SK-N-MC (cell line): ENCODE results near the gene SATB2.

Source experiments
- DNase-seq: peaks from one replicate; pipeline ENCODE4 v3.0.0-alpha.2; 2011; ENCODE audit warnings: low read depth, low spot score
- H3K27ac ChIP-seq: fragments of 200-600 bp; sonication (generic); 2 replicates; pipeline ENCODE4 v1.5.1; 2016; ENCODE audit warnings: mixed run types
- H3K36me3 ChIP-seq: fragments of 200-600 bp; sonication (generic); 2 replicates; pipeline ENCODE4 v1.6.1; 2017; ENCODE audit warnings: antibody characterized with exemption, low read length, mixed read lengths; ENCODE audit not compliant: insufficient read depth
- H3K4me3 ChIP-seq: fragments of 200-600 bp; sonication (generic); 2 replicates; pipeline ENCODE4 v1.5.1; 2016
- H3K9ac ChIP-seq: fragments of 200-600 bp; sonication (generic); 2 replicates; pipeline ENCODE4 v1.8.0; 2017; ENCODE audit warnings: mixed run types, mixed read lengths; ENCODE audit not compliant: insufficient read length
- H3K9me3 ChIP-seq: fragments of 200-600 bp; sonication (generic); 2 replicates; pipeline ENCODE4 v1.6.1; 2017; ENCODE audit warnings: low read depth, mild to moderate bottlenecking, antibody characterized with exemption, low read length, moderate library complexity, mixed read lengths
- EZH2 ChIP-seq: fragments of 200-600 bp; sonication (generic); IDR thresholded peaks from one replicate; pipeline ENCODE4 v1.6.1; 2017; ENCODE audit warnings: antibody characterized with exemption
- FOXP2 ChIP-seq: optimal IDR thresholded peaks from 2 replicates; pipeline ENCODE3; 2011; ENCODE audit warnings: mild to moderate bottlenecking, moderate library complexity; ENCODE audit not compliant: insufficient read depth; ENCODE audit errors: extremely low read length, control extremely low read depth
- POLR2AphosphoS5 ChIP-seq: IDR thresholded peaks from 2 replicates; pipeline ENCODE4 v1.6.1; 2012; ENCODE audit warnings: mild to moderate bottlenecking, low read depth, low read length, borderline replicate concordance

SATB2 gene

GRCh38 chr2:199348871-199349270 lies 108.9 kb downstream of the SATB2 start:
- Histone ChIP-seq H3K36me3 (no peaks in the 10 kb centered on the region), H3K4me3 (no peak overlapping the region), H3K27ac (no peak overlapping the region), H3K9ac (no peak overlapping the region), H3K9me3 (no peaks in the 10 kb centered on the region)
- TF ChIP-seq EZH2 (no peak), POLR2AphosphoS5 (no peak), FOXP2 (no peak)
- no peak for DNase-seq

- TF ChIP-seq EZH2 (no peak), POLR2AphosphoS5 (no peak)
- no peak overlapping the region for H3K9ac ChIP-seq
- H3K4me3 ChIP-seq, result no peak overlapping the region
- H3K36me3 ChIP-seq, result no peaks in the 10 kb centered on the region
- no peak for DNase-seq
- no peak overlapping the region for H3K27ac ChIP-seq
- no peaks in the 10 kb centered on the region for H3K9me3 ChIP-seq
Observed at GRCh38 chr2:199344012-199344411, 113.7 kb downstream of the SATB2 start.

GRCh38 chr2:199342334-199342733 lies 115.4 kb downstream of the SATB2 start:
- no peak overlapping the region for H3K4me3 ChIP-seq
- DNase-seq, result no peak
- H3K27ac ChIP-seq, result no peak overlapping the region
- H3K9ac ChIP-seq, result no peak overlapping the region
- no peaks in the 10 kb centered on the region for H3K36me3 ChIP-seq
- TF ChIP-seq FOXP2 (no peak), POLR2AphosphoS5 (no peak), EZH2 (no peak)
- no peaks in the 10 kb centered on the region for H3K9me3 ChIP-seq

GRCh38 chr2:199341123-199341522 lies 116.6 kb downstream of the SATB2 start:
- H3K36me3 ChIP-seq, result no peaks in the 10 kb centered on the region
- DNase-seq, result no peak
- H3K9me3 ChIP-seq, result no peaks in the 10 kb centered on the region
- no peak overlapping the region for H3K9ac ChIP-seq
- H3K27ac ChIP-seq, result no peak overlapping the region
- TF ChIP-seq FOXP2 (no peak), EZH2 (no peak), POLR2AphosphoS5 (no peak)
- no peak overlapping the region for H3K4me3 ChIP-seq

GRCh38 chr2:199339891-199340605 lies 117.7 kb downstream of the SATB2 start:
- no peaks in the 10 kb centered on the region for H3K36me3 ChIP-seq
- DNase-seq, result no peak

GRCh38 chr2:199336546-199336945 lies 121.2 kb downstream of the SATB2 start:
- no peak for TF ChIP-seq EZH2
- TF ChIP-seq POLR2AphosphoS5, result no peak
- TF ChIP-seq FOXP2, result no peak
- H3K9me3 ChIP-seq, result no peaks in the 10 kb centered on the region
- no peaks in the 10 kb centered on the region for H3K36me3 ChIP-seq
- no peak overlapping the region for H3K27ac ChIP-seq
- H3K9ac ChIP-seq, result no peak overlapping the region
- H3K4me3 ChIP-seq, result no peak overlapping the region
- no peak for DNase-seq

More at GRCh38 chr2:199339891-199340605, 117.7 kb downstream of the SATB2 start:
- no peak overlapping the region for H3K27ac ChIP-seq
- no peak for TF ChIP-seq EZH2
- no peak for TF ChIP-seq FOXP2
- TF ChIP-seq POLR2AphosphoS5, result no peak
- H3K9ac ChIP-seq, result no peak overlapping the region
- H3K9me3 ChIP-seq, result no peaks in the 10 kb centered on the region
- H3K4me3 ChIP-seq, result no peak overlapping the region

GRCh38 chr2:199335502-199335901 lies 122.2 kb downstream of the SATB2 start:
- H3K4me3 ChIP-seq, result no peak overlapping the region
- no peak for TF ChIP-seq FOXP2
- TF ChIP-seq EZH2, result no peak
- TF ChIP-seq POLR2AphosphoS5, result no peak
- H3K27ac ChIP-seq, result no peak overlapping the region
- H3K9ac ChIP-seq, result no peak overlapping the region
- H3K9me3 ChIP-seq, result no peaks in the 10 kb centered on the region
- no peak for DNase-seq
- H3K36me3 ChIP-seq, result no peaks in the 10 kb centered on the region

- TF ChIP-seq FOXP2 (no peak), EZH2 (no peak), POLR2AphosphoS5 (no peak)
- Histone ChIP-seq H3K9me3 (no peaks in the 10 kb centered on the region), H3K27ac (no peak overlapping the region), H3K36me3 (no peaks in the 10 kb centered on the region), H3K4me3 (no peak overlapping the region), H3K9ac (no peak overlapping the region)
- no peak for DNase-seq
Observed at GRCh38 chr2:199329466-199329865, 128.3 kb downstream of the SATB2 start.

- no peak overlapping the region for H3K4me3 ChIP-seq
- no peaks in the 10 kb centered on the region for H3K9me3 ChIP-seq
- no peak overlapping the region for H3K9ac ChIP-seq
- no peaks in the 10 kb centered on the region for H3K36me3 ChIP-seq
- DNase-seq, result no peak
- no peak for TF ChIP-seq POLR2AphosphoS5
- no peak for TF ChIP-seq FOXP2
- no peak for TF ChIP-seq EZH2
- no peak overlapping the region for H3K27ac ChIP-seq
Observed at GRCh38 chr2:199329031-199329430, 128.7 kb downstream of the SATB2 start.
